Ovary (tissue), 3 donors: Measurements from ENCODE around the gene TP63.

Experiments used
- CTCF ChIP-seq, 3 donors: fragments of 450-650 bp in 2 of 3; fragments of 200-600 bp in 1 of 3; IDR thresholded peaks; one replicate each; pipeline versions ENCODE4 v1.5.1 to v1.8.0; 2016 to 2022; ENCODE audit warnings: antibody characterized with exemption in 3 of 3, mild to moderate bottlenecking in 1 of 3
- EP300 ChIP-seq: sonication (generic); formaldehyde crosslinking; IDR thresholded peaks from one replicate; pipeline ENCODE4 v1.6.1; 2017; ENCODE audit warnings: antibody characterized with exemption
- POLR2A ChIP-seq: fragments of 450-650 bp; IDR thresholded peaks from one replicate; pipeline ENCODE4 v1.6.1; 2017; ENCODE audit warnings: antibody characterized with exemption, mild to moderate bottlenecking, moderate library complexity
- donor health status: DM: no; HTN: no; CAD: no.

DNA sequence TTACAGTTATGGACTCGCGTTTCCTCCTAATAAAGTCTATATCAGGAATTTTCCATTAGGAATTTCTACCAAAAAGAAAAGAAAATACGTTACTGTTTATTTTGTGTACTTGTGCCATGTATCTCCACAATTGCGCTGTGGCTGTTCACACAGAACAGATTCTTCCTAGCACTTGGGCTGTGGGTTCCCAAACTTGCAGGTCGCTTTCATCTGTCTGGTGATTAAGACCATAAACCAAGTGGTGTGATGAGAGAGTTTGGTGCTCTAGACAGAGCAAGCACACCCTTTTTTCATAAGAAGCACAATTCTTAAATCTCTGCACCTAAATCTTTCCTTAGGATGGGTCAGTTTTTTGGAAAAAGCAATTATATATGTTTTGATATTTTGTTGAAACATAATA is 203.3 kb downstream of the TP63 start:
- TF ChIP-seq POLR2A = no peak
- TF ChIP-seq CTCF (IDR thresholded peaks at IDR 0.05) = no peak
- TF ChIP-seq EP300 = no peak
